ENCODE data around the gene CRK.
"Not testable (repeated sequence)": the region's sequence is repeated elsewhere in the genome, so short reads cannot be mapped to it uniquely, and the experiment has no call there.

The CRK gene

DNA sequence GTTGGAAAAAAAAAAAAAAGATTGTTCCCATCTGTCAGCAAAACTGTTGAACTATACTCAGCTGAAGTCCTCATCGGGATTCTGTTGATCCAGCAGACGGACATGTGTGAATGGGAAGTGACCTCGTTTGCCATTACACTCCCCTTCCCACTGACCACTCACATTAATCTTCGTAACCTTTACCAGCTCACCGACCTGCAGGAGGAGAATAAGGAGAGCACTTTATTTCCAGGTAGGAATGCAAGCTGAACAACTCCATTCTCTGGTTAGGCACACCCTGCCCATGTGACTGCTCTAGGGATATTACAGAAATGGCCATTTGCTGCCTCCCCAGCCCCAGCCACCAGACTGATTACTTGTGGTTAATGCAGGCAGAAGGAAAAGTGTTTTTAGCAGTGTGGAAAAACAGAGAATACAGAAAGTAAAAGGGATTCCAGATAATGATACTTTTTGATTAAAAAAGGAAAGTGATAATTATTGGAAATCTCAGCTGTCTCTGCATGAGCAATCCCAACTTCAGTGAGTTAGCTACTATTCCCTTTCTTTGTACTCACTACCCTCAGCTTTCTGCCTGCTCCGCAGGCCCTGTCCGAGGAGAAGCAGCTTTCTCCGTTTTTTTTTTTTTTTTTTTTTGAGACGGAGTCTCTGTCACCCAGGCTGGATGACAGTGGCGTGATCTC lies 32.4 kb downstream of the CRK start:
- no peak for DNase-seq (ENCODE audit: low spot score)

DNA sequence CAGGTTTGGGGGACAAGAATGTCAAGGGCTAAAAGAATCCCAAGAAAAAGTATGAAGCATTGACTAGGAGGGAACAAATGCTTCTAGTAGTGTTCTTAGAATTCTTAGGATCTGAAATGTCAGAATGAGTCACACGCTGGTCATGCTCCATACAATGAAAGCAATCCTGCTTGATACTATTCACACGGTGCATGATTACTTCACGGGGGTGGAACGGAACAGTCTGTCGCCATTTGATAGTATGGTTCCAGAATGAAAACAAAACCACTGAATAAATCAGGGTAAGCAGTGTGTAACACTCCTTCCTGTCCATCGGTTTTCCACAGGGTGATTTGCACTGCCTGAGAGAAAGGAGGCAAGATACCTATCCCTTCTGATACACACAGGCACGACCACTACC lies 33.1 kb downstream of the CRK start:
- peak; percentile 53 for DNase-seq (ENCODE audit: low spot score)

DNA sequence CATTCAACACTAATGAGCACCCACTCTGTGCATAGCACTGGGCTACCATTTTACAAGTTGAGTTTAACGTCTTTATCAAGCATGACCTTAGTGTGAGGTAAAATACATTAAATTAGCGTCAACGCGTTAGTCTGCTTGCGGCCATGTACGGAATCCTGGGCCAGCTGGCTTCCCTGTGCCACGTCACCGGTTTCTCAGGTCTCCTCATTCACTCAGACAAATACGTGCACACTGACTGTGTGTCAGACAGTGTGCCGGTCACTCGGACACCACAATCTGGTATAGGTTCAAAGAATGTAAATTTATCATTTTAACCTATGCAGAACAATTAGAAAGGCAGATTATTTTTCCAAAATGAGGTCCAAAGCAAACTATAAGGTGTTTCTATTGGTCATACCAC lies 34.6 kb downstream of the CRK start:
- no peak for DNase-seq (ENCODE audit: low spot score)

DNA sequence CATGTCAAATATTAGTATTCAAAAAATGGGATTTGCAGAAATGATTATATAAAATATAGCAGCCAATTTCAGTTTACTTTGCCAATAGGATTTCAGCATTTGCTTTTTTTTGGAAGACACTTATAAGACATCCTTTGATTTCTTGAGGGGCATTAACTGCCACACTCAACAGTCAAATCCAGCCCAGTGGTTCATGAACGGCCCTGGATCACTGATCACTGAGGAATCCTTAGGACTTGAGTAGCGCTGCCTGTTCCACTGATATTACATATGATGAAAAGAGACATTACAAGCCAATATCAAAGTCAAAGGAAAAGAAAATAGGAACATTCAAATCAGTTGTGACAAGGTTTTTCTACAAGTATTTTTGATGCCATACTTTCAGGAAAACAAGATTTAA lies 35.1 kb downstream of the CRK start:
- DNase-seq (ENCODE audit: low spot score) = no peak

DNA sequence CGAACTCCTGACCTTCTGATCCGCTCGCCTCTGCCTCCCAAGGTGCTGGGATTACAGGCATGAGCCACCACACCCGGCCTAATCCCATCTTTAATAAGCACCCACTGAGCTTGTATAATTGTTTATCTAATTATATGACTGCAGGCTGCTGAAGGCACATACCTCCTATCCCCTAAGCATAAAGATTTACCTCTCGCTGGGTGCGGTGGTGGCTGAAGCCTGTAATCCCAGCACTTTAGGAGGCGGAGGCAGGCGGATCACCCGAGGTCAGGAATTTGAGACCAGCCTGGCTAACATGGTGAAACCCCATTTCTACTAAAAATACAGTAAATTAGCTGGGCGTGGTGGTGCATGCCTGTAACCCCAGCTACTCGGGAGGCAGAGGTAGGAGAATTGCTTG lies 35.9 kb downstream of the CRK start:
- DNase-seq (ENCODE audit: low spot score) = no peak

DNA sequence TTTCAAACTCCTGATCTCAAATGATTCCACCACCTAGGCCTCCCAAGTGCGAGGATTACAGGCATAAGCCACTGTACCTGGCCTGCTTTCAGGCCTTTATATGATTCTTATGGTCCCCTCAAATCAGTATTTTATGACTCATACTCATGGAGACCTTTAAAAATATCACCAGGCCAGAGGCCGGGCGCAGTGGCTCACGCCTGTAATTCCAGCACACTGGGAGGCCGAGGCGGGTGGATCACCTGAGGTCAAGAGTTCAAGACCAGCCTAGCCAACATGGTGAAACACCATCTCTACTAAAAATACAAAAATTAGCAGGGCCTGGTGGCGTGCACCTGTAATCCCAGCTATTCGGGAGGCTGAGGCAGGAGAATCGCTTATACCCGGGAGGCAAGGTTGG lies 37.6 kb downstream of the CRK start:
- DNase-seq (ENCODE audit: low spot score) = not testable (repeated sequence)

DNA sequence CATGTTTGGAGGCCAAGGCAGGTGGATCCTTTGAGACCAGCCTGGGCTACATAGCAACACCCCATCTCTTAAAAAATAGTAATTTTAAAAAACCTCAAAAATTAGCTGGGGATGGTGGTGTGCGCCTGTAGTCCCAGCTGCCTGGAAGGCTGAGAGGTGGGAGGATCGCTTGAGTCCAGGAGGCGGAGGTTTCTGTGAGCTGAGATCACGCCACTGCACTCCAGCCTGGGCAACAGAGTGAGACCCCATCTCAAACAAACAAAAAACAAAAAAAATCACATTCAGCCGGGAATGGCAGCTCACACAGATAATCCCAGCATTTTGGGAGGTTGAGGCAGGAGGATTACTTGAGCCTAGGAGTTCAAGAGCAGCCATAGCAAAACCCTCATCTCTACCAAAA lies 39.6 kb downstream of the CRK start:
- no peak for DNase-seq (ENCODE audit: low spot score)

DNA sequence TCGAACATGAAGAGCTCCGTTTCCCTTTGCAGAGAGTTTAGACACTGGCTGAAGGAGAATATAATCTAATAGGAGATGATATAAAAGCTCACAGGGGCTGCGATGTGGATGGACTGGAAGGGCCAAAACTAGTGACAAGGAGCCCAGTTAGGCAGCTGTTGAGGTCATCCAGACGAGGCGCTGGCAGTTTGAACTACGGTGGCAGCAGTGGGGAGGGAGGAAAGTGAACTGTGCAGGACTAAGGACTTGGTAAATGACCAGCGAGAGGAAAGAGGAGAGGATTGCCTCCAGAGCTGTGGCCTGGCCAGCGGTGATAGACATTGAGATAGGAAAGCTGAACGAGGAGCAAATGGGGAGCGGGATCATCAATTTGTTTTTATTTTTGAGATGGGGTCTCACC lies 41.4 kb downstream of the CRK start:
- DNase-seq (ENCODE audit: low spot score) = no peak

DNA sequence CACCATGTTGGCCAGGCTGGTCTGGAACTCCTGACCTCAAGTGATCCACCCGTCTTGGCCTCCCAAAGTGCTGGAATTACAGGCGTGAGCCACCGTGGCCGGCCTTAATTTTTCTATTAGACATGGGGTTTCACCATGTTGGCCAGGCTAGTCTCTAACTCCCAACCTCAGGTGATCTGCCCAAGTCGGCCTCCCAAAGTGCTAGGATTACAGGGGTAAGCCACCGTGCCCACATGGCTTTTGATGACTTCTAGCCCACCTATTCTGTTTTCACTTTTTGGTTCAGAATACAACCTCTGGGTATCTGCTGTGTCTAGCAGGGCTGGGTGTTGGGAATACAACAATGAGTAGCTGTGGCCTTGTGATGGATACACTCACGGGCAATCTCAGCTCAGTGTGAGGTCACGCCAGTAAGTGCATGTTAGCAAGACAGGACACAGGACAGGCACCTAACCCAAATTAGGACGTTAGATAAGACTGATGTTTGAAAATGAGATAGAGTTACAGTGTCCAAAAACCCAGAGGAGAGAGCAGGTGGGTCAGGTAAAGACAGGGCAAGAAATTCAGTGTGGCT lies 41.9 kb downstream of the CRK start:
- DNase-seq (ENCODE audit: low spot score) = no peak

DNA sequence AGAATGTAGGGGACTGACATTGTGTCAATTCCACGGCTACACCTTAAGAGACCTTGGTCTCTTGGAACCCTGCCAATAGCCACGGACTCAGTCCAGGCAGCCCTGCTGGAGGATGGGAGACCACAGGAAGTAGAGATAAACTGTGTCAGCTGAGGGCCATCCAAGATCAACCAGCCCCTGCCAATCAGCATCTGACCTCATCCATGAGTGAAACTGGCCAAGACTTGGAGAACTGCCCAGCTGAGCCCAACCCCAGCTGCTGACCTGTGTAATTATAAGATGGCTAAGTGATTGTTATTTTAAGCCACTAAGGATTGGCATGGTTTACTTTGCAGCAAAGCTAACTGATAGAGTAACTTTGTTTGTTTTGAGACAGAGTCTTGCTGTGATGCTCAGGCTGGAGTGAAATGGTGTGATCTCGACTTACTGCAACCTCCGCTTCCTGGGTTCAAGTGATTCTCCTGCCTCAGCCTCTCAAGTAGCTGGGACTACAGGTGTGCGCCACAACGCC lies 42.7 kb downstream of the CRK start:
- DNase-seq (ENCODE audit: low spot score) = no peak

DNA sequence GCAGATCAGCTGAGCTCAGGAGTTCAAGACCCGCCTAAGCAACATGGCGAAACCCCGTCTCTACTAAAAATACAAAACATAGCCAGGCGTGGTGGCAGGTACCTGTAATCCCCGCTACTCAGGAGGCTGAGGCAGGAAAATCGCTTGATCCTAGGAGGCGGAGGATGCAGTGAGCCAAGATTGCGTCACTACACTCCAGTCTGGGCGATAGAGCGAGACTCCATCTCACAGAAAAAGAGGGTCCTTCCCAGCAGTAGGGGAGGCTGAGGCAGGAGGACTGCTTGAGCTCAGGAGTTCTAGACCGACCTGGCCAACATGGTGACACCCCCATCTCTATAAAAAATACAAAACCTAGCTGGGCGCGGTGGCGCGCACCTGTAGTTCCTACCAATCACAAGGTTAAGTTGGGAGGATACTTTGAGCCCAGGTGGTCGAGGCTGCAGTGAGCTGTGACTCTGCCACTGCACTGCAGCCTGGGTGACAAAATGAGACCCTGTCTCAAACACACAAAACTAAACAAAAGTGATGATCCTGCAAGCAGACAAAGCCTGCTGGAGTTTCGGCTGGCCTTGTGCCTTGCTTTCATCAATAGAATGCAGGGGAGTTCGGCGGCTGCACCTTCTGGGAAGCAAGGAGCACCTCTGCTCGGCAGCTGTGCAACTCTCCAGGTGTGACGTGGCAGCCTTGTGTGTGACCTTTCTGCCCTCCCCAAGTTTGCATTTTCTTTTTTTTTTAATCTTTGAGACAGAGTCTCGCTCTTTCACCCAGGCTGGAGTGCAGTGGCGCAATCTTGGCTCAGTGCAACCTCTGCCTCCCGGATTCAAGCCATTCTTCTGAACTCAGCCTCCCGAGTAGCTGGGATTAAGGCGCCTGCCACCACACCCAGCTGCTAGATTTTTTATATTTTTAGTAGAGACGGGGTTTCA lies 43.6 kb downstream of the CRK start:
- DNase-seq (ENCODE audit: low spot score) = no peak

DNA sequence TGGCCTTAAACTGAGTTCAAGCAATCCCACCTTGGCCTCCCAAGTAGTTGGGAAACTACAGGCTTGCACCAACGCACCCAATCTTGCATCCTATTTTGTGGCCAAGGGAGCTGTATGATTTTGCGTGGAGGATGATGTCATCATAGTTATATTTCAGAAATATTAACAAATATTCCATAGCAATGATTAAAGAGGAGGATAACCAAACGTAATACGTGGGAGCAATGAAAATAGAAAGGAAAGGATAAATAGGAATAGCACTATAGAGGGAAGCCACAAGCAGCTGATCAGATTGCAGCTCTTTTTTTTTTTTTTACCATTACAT lies 53.8 kb downstream of the CRK start:
- no peak for DNase-seq (ENCODE audit: low spot score)

DNA sequence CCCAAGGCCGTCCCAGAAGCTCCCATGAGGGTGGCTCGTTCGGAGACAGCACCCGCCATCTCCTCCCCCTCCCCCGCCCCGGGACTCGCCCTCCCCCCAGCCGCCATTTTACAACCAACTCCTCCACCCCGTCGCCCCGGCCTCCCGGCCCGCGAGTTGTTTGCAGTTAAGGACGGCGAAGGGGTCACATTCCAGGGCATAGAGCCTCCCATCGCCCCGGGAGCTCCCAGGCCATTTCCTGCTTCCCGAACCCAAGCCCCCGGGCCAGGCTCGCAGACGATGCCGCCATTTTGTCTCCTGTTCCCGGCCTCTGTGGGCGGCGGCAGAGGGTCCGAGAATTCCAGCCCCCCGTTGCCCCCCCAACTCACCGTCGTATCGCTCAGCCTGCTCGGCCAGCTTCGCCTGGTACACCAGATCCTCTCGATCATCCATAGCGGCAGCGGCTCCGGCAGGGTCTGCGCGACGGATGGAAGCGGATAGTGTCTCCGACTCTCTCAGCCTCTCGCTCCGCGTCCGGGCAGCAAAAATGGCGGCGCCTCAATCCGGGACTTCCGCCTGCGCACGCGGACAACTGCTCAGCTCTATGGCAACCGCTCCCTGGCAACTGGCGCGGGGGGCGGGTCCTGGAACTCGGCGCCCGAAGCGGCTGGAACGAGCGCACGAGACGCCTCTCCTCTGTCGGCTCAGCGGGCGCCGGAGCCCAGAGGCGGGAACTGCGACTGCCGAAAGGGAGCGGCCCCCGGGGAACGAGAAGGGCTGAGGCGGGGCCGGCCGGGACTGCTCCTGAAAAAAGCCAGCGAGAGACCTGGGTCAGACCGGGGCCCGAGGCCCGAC lies 56.1 kb downstream of the CRK start, which contains the start of gene YWHAE:
Gene YWHAE (minus strand): TSS at position 544 of the 834 bp plus-strand sequence. CDS start 112 bp downstream, at position 432.
- DNase-seq (ENCODE audit: low spot score) = peak; percentile 94

DNA sequence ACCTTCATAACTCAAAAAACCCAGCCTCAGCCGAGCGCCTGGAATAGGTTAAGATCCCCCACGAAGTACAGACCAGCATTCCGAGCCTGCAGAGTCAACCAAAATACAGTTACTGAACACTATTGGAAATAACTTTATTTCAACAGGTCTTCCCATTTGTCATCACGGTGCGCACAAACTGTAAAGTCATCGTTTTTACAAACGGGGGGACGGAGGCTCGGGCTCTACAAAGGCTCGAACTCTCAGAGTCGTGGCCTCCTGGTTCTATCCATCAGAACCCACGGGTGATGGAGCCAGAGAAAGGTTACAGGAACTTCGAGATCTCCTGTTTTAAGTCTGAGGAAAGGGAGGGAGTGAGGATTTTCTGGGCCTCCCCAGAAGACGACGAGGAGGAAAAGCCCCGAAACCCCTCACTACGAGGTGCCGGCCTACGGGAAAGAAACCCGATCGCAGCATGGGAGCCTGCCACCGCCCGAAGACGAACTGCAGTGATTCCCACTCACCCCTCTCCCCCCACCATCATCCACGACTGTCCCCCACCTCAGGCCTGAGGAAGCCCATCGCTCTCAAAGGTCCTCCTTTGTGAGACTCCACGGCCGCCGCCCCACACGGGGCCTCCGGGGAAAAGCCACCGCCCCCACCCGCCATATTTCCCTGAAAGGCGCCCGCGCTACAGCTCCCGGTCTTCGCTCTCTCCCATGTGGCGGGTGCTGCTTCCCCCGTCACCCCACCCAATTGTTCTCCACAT lies 56.9 kb downstream of the CRK start:
- DNase-seq (ENCODE audit: low spot score) = peak; percentile 39

DNA sequence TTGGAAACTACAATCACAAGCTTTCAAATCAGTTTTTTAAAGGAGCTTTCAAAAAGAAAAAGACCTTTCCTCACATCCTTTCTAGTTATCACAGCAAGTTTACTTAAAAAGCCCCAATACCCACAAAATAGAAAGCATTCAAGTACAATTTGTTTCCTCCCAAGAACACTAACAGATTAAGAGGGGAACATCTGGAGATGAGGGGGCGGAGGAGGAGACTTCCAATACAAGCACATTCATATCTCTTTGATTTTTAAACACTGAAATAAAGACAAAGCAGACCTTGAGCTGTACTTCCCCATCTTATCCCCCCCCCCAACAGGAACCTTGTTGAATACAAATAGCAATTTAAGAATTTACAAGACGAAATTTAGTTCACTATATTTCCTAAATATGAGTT lies 58.0 kb downstream of the CRK start:
- DNase-seq (ENCODE audit: low spot score) = no peak

DNA sequence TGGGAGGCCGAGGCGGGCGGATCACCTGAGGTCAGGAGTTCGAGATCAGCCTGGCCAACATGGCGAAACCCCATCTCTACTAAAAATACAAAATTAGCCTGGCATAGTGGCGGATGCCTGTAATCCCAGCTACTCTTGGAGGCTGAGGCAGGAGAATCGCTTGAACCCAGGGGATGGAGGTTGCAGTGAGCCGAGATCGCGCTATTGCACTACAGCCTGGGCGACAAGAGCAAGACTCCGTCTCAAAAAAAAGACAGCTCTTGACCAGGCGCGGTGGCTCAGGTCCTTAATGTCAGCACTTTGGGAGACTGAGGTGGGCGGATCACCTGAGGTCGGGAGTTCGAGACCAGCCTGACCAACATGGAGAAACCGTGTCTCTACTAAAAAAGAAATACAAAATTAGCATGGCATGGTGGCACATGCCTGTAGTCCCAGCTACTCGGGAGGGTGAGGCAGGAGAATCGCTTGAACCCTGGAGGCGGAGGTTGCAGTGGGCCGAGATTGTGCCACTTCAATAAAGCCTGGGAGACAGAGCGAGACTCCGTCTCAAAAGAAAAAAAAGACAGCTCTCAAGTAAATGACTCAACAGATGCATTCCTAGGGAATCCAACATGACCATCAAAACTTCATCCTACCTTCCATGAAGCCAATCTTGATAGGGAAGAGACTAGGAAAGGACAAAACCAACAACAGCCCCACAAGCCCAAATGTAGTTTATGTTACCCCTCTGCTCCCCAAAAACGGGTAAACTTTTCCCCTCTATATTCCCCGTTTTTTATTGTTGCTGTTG lies 60.0 kb downstream of the CRK start:
- not testable (repeated sequence) for DNase-seq (ENCODE audit: low spot score)

DNA sequence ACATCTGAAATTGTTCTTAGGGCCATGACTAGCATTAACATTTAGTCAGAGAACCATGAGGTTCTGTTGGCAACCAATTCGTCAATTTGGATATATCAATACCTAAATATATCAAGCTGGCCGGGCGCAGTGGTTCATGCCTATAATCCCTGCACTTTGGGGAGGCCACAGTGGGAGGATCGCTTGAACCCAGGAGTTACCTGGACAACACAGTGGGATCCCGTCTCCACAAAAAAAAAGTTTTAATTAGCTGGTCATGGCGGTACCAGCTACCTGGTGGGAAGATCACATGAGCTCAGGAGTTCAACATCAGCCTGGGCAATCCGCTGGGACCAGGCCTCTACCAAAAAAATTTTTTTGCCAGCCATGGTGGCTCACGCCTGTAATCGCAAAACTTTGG lies 64.5 kb downstream of the CRK start:
- DNase-seq (ENCODE audit: low spot score) = no peak

DNA sequence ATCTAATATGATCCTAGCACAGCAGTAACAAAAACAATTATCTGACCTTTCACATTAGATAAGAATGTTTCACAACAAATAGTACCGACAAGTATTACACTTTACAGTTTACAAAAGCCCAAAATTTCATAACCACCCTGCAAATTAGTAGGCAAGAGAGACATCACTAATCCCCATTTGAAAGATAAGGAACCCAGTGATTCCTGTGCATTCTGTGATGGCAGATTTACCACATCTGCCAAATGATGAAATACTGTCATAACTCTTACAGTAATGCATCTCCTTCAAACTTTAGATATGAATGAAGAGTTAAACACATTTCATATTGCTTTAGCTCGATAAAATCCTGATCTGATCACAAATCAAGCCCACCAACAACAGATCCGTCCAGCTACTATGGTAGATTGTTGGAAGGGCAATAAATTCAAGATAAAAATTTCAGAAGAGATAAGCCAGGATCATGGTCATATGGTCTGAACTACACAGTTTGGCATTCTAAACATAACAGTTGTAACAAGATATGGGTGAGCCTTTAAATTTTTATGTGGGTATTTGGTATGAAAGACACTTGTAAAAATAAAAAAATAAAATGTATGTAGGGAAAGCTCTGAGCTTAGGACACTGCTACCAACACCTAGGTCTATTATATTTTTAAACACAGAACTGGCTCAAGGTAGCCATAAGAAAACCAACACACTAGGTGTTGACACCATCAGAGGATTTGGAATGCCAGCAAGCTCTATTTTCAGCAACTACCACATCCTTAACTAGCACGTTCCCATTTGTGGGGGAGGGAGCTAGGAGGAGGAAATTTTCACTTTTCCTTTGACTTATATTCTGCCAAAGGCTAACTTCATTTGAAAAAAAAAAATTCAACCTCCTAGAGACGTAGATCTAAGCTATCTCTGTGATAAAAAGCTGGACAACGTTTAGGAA lies 65.3 kb downstream of the CRK start:
- no peak for DNase-seq (ENCODE audit: low spot score)

DNA sequence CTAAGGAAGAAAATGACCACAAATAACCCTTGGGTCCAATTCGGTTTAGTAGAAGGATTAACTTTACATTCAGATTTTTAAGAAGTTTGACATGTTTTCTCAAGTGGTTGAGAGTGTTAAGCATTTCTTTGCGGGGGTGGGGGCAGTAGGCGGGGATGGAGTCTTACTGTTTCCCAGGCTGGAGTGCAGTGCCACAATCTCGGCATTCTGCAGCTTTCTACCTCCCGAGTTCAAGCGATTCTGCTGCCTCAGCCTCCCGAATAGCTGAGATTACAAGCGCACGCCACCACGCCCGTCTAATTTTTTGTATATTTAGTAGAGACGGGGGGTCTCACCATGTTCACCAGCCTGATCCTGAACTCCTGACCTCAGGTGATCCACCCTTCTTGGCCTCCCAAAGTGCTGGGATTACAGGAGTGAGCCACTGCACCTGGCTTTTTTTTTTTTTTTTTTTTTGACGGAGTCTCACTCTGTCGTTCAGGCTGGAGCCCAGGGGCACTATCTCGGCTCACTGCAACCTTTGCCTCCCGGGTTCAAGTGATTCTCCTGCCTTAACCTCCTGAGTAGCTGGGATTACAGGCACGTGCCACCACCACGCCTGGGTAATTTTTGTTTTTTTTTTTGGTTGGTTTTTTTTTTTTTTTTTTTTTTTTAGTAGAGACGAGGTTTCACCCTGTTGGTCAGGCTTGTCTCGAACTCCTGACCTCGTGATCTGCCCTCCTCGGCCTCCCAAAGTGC lies 68.4 kb downstream of the CRK start:
- DNase-seq (ENCODE audit: low spot score) = not testable (repeated sequence)
